Stomach smooth muscle (tissue), 2 donors: ENCODE data around the gene PPP1R2C.

Experiments used
- H3K27ac ChIP-seq: one replicate; pipeline ENCODE4 v1.7.0; 2013; ENCODE audit warnings: mild to moderate bottlenecking, low read length, inconsistent platforms
- H3K27me3 ChIP-seq, 2 donors: one replicate each; pipeline ENCODE4 v1.7.0; 2013; ENCODE audit warnings: low read length in 2 of 2; ENCODE audit not compliant: insufficient read depth in 2 of 2, control insufficient read depth in 1 of 2
- H3K36me3 ChIP-seq, 2 donors: one replicate each; pipeline ENCODE4 v1.7.0; 2013; ENCODE audit warnings: low read length in 2 of 2; ENCODE audit not compliant: control insufficient read depth in 2 of 2, insufficient read depth in 2 of 2
- H3K4me1 ChIP-seq: one replicate; pipeline ENCODE4 v1.7.0; 2013; ENCODE audit warnings: low read length; ENCODE audit not compliant: control insufficient read depth, insufficient read depth
- H3K4me3 ChIP-seq, 2 donors: one replicate each; pipeline ENCODE4 v1.7.0; 2013; ENCODE audit warnings: low read length in 2 of 2
- H3K9ac ChIP-seq, 2 donors: one replicate each; pipeline ENCODE4 v1.7.0; 2013; ENCODE audit warnings: low read length in 2 of 2, mild to moderate bottlenecking in 1 of 2
- H3K9me3 ChIP-seq, 2 donors: one replicate each; pipeline ENCODE4 v1.7.0; 2013; ENCODE audit warnings: low read length in 2 of 2; ENCODE audit not compliant: control insufficient read depth in 2 of 2
- donor health status: healthy.
- donor health status: Pancreatic carcinoma.

PPP1R2C gene

DNA sequence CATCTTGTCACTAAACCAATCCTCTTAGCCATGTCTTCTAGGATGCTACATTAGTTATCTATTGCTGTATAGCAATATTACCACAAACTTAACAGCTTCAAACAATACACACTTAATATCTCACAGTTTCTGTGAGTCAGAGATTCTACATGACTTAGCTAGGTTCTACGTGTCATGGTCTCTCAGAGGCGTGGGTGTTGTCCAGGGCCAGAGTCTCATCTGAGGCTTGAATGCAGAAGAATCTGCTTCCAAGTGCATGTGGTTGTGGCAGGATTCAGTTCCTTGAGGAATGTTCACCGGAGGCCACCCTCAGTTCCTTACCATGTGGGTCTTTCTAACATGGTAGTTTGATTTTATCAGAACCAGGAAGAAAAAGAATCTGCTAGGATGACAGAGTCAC, 26.4 kb downstream of the PPP1R2C start:
- Histone ChIP-seq H3K27ac (no peak overlapping the region), H3K27me3 (peaks cover 0 to 2% of the 10 kb centered on the region in 2 donors), H3K9me3 (peaks cover 0 to 2% of the 10 kb centered on the region in 2 donors), H3K4me1 (no peaks in the 10 kb centered on the region), H3K4me3 (no peak overlapping the region), H3K36me3 (no peaks in the 10 kb centered on the region), H3K9ac (no peak overlapping the region)

DNA sequence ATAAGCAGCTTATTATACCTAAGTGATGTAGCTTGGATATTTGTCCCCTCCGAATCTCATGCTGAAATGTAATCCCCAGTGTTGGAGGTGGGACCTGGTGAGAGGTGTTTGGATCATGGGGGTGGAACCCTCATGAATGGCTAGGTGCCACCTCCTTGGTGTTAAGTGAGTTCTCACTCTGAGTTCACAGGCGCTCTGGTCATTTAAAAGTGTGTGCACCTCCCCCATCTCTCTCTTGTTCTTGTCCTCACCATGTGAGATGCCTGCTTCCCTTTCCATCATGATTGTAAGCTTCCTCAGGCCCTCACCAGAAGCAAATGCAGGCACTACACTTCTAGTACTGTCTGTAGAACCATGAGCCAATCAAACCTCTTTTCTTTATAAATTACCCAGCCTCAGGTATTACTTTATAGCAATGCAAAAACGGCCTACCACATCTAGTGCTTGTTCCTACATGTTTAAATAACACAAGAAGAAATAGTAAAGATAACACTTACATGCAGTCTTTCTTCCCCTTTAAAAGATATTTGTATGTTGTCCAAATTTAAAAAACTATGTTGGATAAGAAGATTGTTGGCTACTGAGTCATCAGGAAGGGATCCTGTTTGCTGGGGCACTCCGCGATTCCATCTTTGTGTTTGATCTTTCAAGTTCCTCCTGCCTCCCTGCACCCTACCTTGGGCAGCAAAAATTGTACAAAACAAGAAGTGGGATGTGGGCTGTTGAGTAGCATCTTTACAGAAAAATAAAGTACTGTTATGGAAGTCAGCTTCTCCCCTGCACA, 29.7 kb downstream of the PPP1R2C start:
- no peaks in the 10 kb centered on the region for H3K4me1 ChIP-seq
- H3K36me3 ChIP-seq = no peaks in the 10 kb centered on the region
- H3K9ac ChIP-seq = no peak overlapping the region
- peaks cover 0 to under 1% of the 10 kb centered on the region in 2 donors for H3K9me3 ChIP-seq
- no peak overlapping the region for H3K27ac ChIP-seq
- H3K4me3 ChIP-seq = no peak overlapping the region
- peaks cover 0 to 2% of the 10 kb centered on the region in 2 donors for H3K27me3 ChIP-seq

DNA sequence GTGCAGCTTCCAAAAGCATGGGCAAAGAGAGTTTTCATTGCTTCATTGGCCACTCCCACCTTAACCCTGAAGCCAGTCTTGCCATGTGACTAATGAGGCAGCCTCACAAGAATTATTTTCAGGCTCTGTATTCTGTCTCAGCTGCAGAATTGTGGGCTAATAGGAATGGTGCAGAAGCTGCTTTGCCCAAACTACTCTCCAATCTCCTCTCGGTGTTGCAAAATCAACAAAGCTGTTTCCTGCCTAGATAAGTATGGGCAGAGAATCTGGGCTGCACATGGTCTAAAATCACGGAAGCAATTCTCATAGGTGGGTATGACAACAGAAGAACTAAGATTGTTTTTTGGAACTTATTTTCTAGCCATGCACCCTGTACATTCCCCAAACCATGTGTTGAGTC, 31.4 kb downstream of the PPP1R2C start:
- Histone ChIP-seq H3K4me1 (no peaks in the 10 kb centered on the region), H3K27ac (no peak overlapping the region), H3K9ac (no peak overlapping the region), H3K27me3 (peaks cover 0 to 2% of the 10 kb centered on the region in 2 donors), H3K4me3 (no peak overlapping the region), H3K9me3 (no peaks in the 10 kb centered on the region), H3K36me3 (no peaks in the 10 kb centered on the region)

DNA sequence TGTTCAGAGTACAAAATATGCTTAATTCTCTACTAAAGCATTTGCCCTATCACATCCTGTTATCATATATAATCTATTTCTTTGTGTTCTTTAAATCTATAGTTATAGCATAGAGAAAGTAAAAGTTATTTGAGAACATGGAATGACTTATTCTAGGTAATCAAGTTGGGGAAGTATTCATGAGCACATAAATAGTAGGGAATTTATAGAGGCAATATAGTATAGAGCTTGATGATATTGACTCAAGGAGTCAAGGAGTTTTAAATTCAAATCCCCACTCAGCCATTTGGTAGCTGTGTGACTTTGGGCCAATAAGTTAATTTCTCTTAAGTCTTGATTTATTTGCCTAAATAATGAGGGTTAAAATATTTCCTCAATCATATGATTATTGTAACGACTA, 37.5 kb downstream of the PPP1R2C start:
- H3K9me3 ChIP-seq = no peaks in the 10 kb centered on the region
- no peaks in the 10 kb centered on the region for H3K36me3 ChIP-seq
- no peak overlapping the region for H3K9ac ChIP-seq
- H3K27ac ChIP-seq = no peak overlapping the region
- no peak overlapping the region for H3K4me3 ChIP-seq
- peaks cover 0 to 2% of the 10 kb centered on the region in 2 donors for H3K27me3 ChIP-seq
- H3K4me1 ChIP-seq = no peaks in the 10 kb centered on the region

DNA sequence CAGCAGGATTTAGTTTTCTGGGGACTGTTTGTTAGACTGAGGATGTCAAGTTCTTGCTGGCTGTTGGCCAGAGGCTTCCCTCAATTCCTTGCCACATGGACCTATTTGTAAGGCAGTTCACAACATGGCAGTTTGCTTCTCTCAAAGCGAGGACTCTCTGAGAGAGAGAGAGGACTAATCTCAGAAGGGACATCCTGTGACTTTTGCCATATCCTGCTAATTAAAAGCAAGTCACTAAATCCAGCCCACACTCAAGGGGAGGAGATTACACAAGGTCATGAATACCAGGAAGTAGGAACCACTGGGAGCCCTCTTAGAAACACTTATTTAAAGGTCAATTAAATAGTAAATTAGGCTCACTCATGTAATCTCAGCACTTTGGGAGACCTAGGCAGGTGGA, 38.2 kb downstream of the PPP1R2C start:
- no peak overlapping the region for H3K4me3 ChIP-seq
- H3K36me3 ChIP-seq = no peaks in the 10 kb centered on the region
- peaks cover 0 to 2% of the 10 kb centered on the region in 2 donors for H3K27me3 ChIP-seq
- H3K27ac ChIP-seq = no peak overlapping the region
- no peak overlapping the region for H3K9ac ChIP-seq
- no peaks in the 10 kb centered on the region for H3K9me3 ChIP-seq
- no peaks in the 10 kb centered on the region for H3K4me1 ChIP-seq

DNA sequence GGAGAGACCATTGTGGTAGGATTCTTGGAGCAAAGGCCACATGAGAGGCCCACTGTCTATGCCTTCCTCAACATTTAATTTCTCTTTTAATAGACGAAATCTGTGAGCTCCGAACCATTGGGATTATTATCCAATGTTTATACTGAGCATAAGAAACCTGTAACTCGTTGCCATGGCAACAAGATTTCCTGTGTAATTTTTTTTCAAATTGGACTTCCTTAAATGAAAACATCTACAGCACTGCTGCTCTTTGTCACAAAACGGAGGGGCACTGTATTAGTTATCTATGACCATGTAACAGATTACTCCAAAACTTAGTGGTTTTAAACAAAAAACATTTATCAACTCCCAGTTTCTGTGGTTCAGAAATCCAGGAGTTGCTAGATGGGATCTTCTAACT, 38.7 kb downstream of the PPP1R2C start:
- no peak overlapping the region for H3K9ac ChIP-seq
- no peaks in the 10 kb centered on the region for H3K4me1 ChIP-seq
- H3K9me3 ChIP-seq = no peaks in the 10 kb centered on the region
- no peak overlapping the region for H3K4me3 ChIP-seq
- peaks cover 0 to 2% of the 10 kb centered on the region in 2 donors for H3K27me3 ChIP-seq
- H3K27ac ChIP-seq = no peak overlapping the region
- no peaks in the 10 kb centered on the region for H3K36me3 ChIP-seq

DNA sequence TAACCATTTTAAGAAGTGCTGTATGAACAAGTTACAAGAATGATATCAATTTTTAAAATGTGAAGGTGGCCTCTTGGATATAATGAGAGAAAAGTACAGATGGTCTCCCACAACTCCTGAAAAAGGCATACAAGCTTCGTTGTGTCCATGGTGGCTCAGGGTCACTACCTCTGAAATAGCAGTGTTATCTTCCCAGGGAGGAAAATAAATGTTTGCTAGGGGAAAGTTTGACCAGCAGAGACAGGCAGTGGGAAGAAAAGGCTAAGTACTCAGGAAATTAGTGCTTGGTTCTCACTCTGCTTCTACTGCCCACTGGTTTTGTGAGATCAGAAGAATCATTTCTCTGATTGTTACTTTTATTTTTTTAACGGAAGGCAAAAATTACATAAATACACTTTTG, 39.4 kb downstream of the PPP1R2C start:
- H3K9ac ChIP-seq = no peak overlapping the region
- H3K4me3 ChIP-seq = no peak overlapping the region
- H3K4me1 ChIP-seq = no peaks in the 10 kb centered on the region
- no peaks in the 10 kb centered on the region for H3K36me3 ChIP-seq
- H3K27ac ChIP-seq = no peak overlapping the region
- H3K9me3 ChIP-seq = no peaks in the 10 kb centered on the region
- H3K27me3 ChIP-seq = peaks cover 0 to 2% of the 10 kb centered on the region in 2 donors

DNA sequence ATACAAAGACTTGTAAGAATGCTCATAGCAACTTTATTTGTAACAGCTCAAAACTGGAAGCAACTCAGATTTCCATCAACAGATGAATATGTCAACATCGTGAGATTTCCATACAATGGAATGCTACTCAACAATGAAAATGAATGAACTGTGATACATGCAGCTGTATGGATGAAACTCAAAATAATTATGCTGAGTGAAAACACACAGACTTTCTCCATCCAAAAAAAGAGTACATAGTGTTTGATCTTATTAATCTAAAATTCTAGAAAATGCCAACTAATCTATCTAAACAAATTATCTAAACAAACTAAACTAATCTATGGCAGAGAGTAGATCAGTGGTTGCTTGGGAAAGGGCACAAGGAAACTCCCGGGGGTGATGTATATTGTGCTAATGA, 42.7 kb downstream of the PPP1R2C start:
- no peaks in the 10 kb centered on the region for H3K4me1 ChIP-seq
- H3K9ac ChIP-seq = no peak overlapping the region
- no peak overlapping the region for H3K27ac ChIP-seq
- no peaks in the 10 kb centered on the region for H3K36me3 ChIP-seq
- H3K4me3 ChIP-seq = no peak overlapping the region
- H3K9me3 ChIP-seq = no peaks in the 10 kb centered on the region
- H3K27me3 ChIP-seq = no peaks in the 10 kb centered on the region

DNA sequence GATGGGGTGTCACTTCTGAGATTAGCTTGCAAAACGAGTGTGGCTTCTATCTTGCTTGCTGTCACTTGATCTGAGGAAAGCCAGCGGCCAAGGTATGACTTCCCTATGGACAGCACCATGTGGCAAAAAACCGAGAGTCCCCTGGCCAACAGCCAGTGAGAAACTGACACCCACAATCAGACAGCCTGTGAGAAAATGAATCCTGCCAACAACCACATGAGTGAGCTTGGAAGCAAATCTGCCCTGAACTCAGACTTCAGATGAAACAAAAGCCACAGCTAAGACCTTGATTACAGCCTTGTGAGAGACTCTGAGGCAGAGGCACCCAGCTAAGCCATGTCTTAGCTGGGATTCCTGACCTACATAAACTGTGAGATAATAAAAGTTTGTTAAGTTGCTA, 45.5 kb downstream of the PPP1R2C start:
- Histone ChIP-seq H3K4me3 (no peak overlapping the region), H3K36me3 (no peaks in the 10 kb centered on the region), H3K27ac (no peak overlapping the region), H3K4me1 (no peaks in the 10 kb centered on the region), H3K9me3 (no peaks in the 10 kb centered on the region), H3K9ac (no peak overlapping the region), H3K27me3 (no peaks in the 10 kb centered on the region)
